ENCODE data around the gene SPARC.

Gene SPARC

GRCh38 chr5:151677776-151678545, 8.8 kb downstream of the SPARC start:
- no peak for DNase-seq

DNA sequence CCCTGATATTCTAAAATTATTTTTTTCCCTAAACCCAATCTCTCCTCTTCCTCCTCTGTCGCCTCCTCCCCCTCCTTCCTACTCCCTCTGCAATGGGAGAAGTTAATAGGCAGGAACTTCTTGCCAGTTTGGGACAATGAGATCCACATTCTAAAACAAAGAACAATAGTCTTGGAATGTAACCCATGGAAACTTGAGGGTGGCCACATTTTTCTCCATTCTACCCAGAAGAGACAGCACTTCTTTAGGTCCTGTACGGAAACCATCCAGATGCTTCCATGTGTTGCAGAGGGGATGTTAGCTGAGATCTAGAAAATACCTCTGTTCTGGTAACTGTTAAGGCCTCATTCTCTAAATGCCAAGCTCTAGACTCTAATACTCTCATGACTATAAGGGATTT, 10.0 kb downstream of the SPARC start:
- no peak for DNase-seq

- DNase-seq: no peak
Observed at GRCh38 chr5:151676314-151676712, 10.4 kb downstream of the SPARC start.

GRCh38 chr5:151675611-151676313, 11.0 kb downstream of the SPARC start:
- DNase-seq: no peak

DNA sequence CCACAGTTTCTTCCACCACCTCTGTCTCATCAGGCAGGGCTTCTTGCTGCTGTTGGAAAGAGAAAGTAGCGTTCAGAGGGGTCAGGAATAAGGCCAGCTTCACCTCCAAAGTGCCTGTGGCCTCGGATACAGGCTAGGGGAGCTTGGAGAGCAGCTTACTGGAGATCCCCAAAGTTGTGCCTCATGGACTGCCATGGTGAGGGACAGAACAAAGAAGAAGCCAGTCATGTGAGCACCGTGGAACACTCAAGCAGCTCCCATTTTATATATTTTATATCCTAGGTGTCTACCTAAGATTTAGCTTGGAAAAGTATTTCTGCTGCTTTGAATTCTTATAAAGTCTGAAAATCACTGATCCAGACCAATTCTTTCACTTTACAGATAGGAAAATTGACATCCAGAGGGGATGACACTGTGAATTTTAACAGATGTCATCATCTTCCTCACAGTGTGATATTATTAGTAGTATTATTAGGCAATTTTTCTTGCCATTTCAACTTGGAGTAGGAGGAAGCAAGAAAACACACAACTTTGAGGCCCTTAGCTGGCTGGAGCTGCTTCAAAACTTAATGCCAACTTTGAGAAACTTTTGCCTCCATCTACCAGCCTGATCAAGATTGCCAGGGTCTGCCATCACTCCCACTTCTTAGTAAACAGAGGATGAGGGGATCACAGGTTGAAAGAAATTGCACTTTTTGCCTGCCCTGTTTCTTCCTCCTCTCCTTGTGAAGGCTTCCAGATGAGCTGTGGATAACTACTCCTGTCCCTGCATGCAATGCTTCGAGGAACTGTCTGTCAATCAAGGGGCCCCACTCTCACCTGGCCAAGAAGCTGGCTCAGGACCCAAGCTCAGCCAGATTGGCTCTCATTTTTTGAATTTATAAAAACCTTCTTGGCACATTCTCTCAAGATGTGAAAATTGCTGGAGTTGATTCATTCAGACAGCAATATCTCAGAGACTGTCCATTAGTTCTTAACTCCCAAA, 11.8 kb downstream of the SPARC start:
- no peak for DNase-seq

DNA sequence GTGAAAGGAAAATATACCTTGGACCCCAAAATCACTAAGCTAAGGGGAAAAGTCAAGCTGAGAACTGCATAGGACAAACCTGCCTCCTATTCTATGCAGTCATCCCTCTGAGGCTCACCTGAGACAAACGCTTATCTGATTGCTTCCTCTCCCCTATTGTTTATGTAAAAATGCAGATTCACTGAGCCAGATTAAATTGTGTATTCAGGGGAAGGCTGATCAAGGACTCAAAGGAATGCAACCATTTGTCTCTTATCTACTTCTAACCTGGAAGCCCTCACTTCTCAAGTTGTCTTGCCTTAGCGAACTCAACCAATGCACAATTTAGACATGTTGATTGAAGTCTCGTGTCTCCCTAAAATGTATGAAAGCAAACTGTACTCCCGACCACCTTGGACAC, 13.3 kb downstream of the SPARC start:
- DNase-seq: no peak

- DNase-seq: no peak
Observed at GRCh38 chr5:151672516-151672915, 14.2 kb downstream of the SPARC start.

DNA sequence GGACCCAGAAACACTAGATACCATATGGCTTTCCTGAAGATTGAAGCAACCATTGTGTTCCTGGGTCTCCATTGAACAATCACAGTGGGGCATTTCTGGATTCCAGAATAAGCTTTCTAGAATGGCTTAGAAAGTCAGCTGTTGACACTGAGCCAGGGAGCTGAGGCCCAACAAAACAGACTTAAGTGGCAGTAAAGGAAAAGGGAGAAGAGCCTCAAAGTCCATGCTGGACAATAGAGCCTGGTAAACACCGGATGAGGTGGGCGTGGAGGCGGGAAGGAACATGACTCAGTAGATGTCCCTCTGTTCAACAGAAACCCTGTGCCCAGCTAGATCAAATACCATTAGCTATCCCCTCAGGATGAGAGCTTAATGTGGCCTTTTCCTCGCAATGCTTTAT, 14.8 kb downstream of the SPARC start:
- DNase-seq: no peak

DNA sequence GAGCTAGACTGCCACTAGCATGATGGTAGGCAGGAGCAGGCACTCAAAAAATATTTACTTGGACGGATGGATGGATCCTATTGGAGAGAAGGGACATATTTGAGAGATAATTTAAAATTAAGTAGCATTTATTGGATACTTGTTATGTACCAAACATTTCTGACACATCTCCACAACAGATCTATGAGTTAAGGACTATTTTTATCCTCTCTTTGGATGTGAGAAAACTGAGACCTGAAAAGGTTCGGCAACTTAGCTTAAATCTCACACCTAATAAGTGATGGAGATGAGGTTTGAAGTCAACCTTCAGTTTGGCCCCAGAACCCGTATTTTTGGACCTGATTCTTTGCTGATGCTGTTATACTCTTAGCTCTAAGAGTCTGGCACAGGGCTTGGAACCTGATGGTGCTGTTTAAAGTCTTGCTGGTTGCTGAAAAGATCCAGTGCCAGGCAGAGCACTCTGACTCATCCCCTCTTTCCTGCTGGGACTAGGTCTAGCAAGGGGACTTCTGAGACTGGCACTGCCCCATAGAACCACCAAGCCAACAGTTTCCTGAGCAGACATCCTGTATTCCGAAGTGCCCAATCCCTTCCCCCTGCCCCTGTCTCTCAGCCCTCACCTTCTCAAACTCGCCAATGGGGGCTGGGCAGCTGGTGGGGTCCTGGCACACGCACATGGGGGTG, 15.6 kb downstream of the SPARC start:
- no peak for DNase-seq

GRCh38 chr5:151670083-151670686, 16.5 kb downstream of the SPARC start:
- DNase-seq: no peak

DNA sequence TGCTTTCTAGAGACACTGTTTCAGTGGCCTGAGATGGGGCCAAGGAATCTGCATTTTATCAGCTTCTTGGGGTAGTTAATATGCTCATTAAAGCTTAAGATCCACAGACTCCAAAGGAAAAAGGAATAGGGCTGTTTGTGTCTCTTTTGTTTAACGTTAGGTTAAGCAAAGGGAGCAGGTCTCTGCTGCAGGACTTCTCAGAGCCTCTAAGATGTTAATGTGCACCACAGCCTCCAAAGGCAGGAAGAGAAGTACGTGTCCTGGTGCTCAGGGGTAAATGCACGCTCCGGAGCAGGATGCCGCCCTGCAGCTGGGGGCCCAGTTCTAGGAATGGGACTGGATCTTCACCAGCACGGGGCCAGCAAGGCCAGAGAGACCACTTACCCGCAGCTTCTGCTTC, 19.6 kb downstream of the SPARC start:
- no peak for DNase-seq

DNA sequence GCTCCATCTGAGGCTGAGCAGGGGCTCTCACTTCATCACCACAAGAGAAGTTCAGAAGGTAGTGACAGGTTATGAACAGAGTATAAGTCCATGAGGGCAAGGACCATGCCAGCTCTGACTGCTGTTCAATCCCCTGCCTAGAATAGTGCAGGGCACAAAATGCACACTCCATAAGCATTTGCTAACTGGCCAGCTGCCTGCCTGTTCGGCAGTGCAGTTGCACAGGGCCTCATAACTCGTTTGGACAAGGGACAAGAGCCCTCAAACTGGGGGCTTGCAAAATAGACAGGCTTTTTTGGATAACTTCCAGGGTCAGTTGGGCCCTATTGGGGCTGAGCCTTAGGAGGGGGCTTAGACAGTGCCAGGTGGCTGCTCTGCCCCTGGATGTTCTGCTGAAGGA, 21.1 kb downstream of the SPARC start:
- DNase-seq: no peak

DNA sequence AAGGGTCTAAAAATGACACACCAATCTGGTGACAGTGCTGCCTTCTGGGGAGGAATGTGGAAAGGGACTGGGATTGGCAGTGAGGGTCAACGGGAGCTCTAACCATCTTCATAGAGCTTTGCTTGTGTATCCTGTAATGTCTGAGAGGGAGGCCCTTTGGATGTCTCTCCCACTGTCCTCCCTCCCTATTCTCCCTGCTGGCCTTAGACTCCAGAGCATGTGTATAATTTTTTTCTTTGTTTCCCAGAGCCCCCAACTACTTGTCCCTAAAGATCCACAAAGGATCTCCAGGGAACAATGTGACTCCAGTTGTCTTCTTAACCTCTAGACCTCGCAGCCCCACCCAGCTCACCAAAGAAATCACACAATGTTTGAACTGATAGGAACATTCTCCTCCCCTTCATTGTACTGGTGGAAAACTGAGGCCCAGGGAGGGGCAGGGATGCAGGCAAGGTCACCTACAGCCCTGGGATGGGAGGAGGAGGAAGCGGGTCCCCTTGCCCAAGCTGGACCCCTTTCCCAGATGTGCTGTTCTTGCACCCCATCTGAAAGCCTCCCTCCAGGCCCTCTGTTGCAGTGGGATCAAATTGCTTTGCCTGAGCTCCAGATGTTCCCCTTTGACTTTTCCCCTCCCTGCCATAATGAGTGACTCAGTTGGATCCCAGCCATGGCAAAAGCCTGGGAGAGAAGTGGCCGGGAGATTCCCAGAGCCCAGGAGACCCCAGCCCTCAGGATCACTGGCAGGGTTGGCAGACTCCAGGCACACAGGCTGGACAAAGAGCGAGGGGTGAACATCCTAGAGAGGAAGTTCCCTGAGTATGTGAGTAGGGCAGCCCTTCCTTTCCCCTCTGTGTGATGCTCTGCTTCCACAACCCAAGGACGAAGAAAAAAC, 21.8 kb downstream of the SPARC start:
- no peak for DNase-seq

GRCh38 chr5:151663617-151664293, 23.0 kb downstream of the SPARC start:
- no peak for DNase-seq

DNA sequence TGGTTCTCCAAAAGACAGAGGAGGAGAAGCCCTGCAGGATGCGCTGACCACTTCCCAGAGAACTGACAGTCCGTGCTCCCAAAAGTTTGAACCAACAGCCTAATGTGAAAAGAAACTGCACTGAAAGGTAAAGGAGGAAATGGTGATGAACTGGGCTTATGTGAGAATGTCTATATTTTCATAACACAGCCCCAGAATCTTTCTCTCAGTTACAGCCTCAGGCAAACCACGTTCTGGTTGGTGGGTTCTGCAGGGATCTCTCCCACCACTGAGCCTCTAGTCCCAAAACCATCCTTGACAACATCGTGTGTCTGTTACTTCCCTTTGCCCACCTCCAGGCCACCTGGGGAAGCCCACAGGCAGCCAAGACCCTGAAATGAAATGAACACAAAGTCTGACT, 23.9 kb downstream of the SPARC start:
- DNase-seq: no peak

- DNase-seq: no peak
Observed at GRCh38 chr5:151661968-151662732, 24.6 kb downstream of the SPARC start.

- DNase-seq: no peak
Observed at GRCh38 chr5:151660616-151661495, 25.9 kb downstream of the SPARC start.

DNA sequence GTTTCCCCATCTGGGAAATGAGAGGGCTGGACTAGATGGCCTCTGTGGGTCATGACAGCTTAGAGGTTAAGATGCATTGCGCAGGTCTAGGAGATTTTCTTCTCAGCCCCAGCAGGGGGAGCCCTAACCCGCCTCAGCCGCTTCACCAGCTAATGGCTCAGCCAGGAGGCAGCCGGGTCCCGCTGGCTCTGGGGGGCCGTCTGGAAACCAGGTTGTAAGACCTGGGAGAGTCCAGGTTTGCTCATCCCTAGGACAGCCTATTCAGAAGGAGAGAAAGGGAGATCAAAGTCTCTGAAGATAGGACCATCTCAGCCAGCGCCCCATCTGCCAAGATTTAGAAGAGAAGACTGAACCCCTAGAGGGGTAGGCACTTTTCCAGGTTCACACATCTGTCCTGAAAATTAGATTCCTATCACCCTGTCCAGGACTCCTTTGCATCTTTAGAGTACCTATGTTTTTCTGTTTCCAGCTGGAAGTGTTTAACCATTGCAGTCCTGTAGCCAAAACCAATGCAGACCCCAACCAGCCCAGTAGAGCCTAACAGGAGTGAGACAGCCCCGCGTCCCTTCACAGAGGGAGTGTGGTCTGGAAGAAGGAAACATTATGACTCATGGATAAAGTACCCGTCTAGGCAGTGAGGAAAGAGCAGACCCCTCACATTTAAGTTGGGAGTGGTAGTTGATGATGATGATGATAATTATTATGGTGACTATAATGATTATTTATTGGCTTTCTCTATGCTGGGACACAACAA, 27.5 kb downstream of the SPARC start:
- peak; percentile 60 to 75 (median 68) for DNase-seq

All from activated naive CD4-positive, alpha-beta T cell (primary cell).